Cardiac muscle cell (in vitro differentiated cells and primary cell): ENCODE results near the gene GRK4. TPM values are rescaled to one million over a fixed set of nuclear protein-coding genes. Genes with fewer than 3 reads are reported as not detected.
"Not testable (repeated sequence)": the region's sequence is repeated elsewhere in the genome, so short reads cannot be mapped to it uniquely, and the experiment has no call there.

Experiments
- DNase-seq, 2 donors: peaks; one replicate each; pipeline versions ENCODE4 v3.0.0 to v3.0.0-alpha.2; 2010 to 2017; ENCODE audit warnings: low read depth in 1 of 2, low spot score in 1 of 2
- H3K27ac ChIP-seq: fragments of 200-600 bp; sonication (generic); 2 replicates; pipeline ENCODE4 v1.5.1; 2016
- H3K27me3 ChIP-seq: fragments of 200-600 bp; sonication (generic); 2 replicates; pipeline ENCODE4 v1.6.0; 2016; ENCODE audit warnings: control low read depth
- H3K36me3 ChIP-seq: fragments of 200-600 bp; sonication (generic); 2 replicates; pipeline ENCODE4 v1.5.1; 2016; ENCODE audit warnings: control low read depth
- H3K4me1 ChIP-seq: fragments of 200-600 bp; sonication (generic); 2 replicates; pipeline ENCODE4 v1.8.1; 2017; ENCODE audit warnings: low read depth, mild to moderate bottlenecking, mixed run types
- H3K4me3 ChIP-seq: fragments of 200-600 bp; sonication (generic); 2 replicates; pipeline ENCODE4 v1.5.1; 2016; ENCODE audit warnings: mild to moderate bottlenecking
- H3K9me3 ChIP-seq: fragments of 200-600 bp; sonication (generic); 2 replicates; pipeline ENCODE4 v1.5.1; 2017; ENCODE audit warnings: low read depth, mild to moderate bottlenecking, control low read depth
- polyA plus RNA-seq: library from polyadenylated mRNA; unstranded; fragments of >200 nt; fragmentation: Nextera tagmentation; extraction: Ambion mirVana; gene quantifications from 2 replicates; pipeline ENCODE4 v1.2.1, GENCODE V29; 2016
- total RNA-seq: library from RNA; depleted of rRNA; stranded (reverse); fragments of >200 nt; gene quantifications from 2 replicates; pipeline ENCODE4 v1.2.3, GENCODE V29; 2016
- TF ChIP-seq, protein P1 (sequence below): IDR thresholded peaks from 2 replicates; pipeline ENCODE4 v1.5.1; 2012; ENCODE audit warnings: low read depth, mild to moderate bottlenecking, low read length

Gene GRK4
- total and polyA plus RNA-seq, 2 experiments from 2014 or later = 10.0 to 12.8 TPM

DNA sequence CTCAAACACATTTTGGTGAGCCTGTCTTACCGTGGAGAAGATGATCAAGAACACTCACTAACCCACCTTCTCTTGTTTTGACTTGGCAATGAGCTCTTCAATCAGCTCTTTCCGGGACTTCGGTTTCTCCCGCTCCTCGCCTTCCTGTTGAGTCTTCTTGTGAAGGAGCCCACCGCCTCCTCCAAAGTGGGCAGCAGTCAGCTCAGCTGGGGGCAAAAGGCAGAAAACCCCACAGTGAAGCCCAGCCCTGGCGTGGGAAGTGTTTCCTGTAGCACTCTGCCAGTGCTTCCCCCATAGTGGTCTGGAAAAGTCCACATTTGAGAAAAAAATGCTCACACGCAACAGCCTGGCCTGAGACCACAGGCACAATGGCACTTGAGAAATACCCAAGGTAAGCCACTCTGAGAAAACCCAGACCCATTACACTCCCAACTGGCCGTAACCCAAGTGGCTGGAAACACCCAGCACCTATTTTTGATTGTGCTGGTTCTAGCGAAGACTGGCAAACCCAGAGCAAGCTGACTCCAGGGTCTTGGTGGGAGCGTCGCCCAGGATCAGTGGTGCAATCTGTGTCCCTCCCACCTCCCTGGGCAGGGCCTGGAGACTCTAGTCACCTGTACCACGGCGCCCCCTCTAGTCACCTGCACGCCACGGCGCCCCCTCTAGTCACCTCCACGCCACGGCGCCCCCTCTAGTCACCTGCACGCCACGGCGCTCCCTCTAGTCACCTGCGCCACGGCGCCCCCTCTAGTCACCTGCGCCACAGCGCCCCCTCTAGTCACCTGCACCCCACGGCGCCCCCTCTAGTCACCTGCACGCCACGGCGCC is 8.8 kb upstream of the GRK4 start:
- DNase-seq = no peak
- peaks cover 51% of the 10 kb centered on the region for H3K36me3 ChIP-seq
- H3K27ac ChIP-seq = peak overlapping the region; percentile 78
- H3K27me3 ChIP-seq = no peaks in the 10 kb centered on the region
- no peaks in the 10 kb centered on the region for H3K4me1 ChIP-seq
- H3K9me3 ChIP-seq = no peaks in the 10 kb centered on the region
- H3K4me3 ChIP-seq = no peak overlapping the region
- TF ChIP-seq, protein P1, sequence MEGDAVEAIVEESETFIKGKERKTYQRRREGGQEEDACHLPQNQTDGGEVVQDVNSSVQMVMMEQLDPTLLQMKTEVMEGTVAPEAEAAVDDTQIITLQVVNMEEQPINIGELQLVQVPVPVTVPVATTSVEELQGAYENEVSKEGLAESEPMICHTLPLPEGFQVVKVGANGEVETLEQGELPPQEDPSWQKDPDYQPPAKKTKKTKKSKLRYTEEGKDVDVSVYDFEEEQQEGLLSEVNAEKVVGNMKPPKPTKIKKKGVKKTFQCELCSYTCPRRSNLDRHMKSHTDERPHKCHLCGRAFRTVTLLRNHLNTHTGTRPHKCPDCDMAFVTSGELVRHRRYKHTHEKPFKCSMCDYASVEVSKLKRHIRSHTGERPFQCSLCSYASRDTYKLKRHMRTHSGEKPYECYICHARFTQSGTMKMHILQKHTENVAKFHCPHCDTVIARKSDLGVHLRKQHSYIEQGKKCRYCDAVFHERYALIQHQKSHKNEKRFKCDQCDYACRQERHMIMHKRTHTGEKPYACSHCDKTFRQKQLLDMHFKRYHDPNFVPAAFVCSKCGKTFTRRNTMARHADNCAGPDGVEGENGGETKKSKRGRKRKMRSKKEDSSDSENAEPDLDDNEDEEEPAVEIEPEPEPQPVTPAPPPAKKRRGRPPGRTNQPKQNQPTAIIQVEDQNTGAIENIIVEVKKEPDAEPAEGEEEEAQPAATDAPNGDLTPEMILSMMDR = no peak

DNA sequence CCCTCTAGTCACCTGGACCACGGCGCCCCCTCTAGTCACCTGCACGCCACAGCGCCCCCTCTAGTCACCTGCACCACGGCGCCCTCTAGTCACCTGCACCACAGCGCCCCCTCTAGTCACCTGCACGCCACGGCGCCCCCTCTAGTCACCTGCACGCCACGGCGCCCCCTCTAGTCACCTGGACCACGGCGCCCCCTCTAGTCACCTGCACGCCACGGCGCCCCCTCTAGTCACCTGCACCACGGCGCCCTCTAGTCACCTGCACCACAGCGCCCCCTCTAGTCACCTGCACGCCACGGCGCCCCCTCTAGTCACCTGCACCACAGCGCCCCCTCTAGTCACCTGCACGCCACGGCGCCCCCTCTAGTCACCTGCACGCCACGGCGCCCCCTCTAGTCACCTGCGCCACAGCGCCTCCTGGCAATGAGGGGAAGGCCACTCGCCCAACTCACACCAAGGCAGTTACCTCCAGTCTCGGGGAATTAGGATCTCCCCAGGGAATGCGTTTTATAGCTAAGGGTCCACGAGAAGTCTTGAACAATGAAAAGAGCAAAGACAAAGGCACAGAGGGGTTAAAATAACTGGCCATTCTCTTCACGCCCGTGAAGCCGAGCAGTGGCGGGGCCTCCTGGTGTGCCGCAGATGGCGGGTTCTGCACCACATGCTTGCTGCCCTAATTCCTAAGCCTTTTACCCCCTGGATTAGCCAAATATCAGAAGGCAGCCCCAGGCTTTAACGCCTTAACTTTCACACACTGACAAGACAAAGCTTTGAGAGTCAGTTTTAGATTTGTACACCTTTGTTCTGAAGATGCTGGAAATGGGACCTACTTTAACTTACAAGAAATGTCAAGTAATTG is 8.0 kb upstream of the GRK4 start:
- DNase-seq, H3K27me3 ChIP-seq, H3K4me1 ChIP-seq, H3K9me3 ChIP-seq, H3K4me3 ChIP-seq: not testable (repeated sequence)
- TF ChIP-seq, protein P1 = peak; percentile 18
- peaks cover 48% of the 10 kb centered on the region for H3K36me3 ChIP-seq
- peak overlapping the region; percentile 20 for H3K27ac ChIP-seq

DNA sequence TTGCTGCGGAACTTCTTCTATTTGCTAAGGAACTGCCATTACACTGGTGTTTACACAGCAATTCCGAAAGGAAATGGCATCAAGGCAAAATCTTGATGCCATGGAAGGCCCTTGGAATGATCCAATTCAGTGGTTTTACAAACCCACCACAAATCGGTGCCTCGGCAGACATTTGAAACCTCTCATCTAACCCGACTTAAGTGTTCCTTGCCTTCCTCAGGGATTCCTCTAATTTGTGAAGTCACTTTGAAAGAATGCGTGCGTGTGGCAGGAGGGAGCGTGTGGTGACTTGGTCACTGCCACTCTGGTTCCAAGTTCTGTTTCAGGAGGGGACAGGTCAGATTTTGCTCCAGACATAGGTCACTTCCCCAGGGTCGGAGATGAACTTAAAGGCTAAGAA is 4.9 kb upstream of the GRK4 start:
- DNase-seq = no peak
- no peaks in the 10 kb centered on the region for H3K9me3 ChIP-seq
- TF ChIP-seq, protein P1 = no peak

DNA sequence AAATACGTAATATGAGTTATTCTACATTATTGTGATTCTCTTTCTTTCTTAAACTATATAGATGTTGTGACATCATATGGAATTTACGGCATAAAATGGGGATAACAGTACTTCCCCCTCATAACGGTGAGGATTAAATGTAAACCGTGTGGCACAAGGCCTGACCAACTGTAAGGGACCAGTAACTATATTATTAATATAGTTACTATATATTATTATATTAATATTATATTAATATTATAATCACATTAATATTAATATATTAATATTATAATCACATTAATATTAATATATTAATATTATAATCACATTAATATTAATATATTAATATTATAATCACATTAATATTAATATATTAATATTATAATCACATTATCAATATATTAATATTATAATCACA is 2.9 kb upstream of the GRK4 start:
- not testable (repeated sequence) for H3K4me1 ChIP-seq, H3K27me3 ChIP-seq, DNase-seq

More for the DNA sequence above, 4.9 kb upstream of the GRK4 start:
- Histone ChIP-seq H3K36me3 (peaks cover 21% of the 10 kb centered on the region), H3K27ac (no peak overlapping the region), H3K27me3 (no peaks in the 10 kb centered on the region), H3K4me3 (no peak overlapping the region), H3K4me1 (peaks cover 4% of the 10 kb centered on the region)

DNA sequence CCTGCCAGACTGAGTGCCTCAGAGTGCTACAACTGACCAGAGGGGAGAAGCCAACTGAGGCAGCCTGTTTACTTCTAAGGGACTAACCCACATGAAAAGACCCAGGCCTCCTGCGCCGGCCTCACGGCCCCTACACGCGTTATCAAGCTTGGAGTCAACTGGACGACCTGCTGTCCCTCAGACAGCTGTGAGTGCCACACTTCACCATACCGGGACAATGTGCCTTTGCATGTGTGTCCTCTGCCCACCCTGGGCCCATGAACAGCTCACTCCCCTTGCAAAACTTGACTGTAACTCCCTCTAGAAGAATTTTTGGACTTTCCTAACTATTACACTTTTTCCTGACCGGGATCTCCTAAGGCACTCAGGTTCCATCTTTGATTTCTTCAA is 2.0 kb upstream of the GRK4 start:
- Histone ChIP-seq H3K9me3 (no peaks in the 10 kb centered on the region), H3K4me3 (no peak overlapping the region), H3K27me3 (no peaks in the 10 kb centered on the region), H3K36me3 (peaks cover 10% of the 10 kb centered on the region), H3K4me1 (peaks cover 8% of the 10 kb centered on the region), H3K27ac (peak overlapping the region; percentile 38)
- DNase-seq = no peak
- TF ChIP-seq, protein P1 = no peak

More for the DNA sequence above, 2.9 kb upstream of the GRK4 start:
- not testable (repeated sequence) for H3K4me3 ChIP-seq, H3K27ac ChIP-seq, H3K9me3 ChIP-seq
- H3K36me3 ChIP-seq = peaks cover 20% of the 10 kb centered on the region
